GM21515 (cell line): ENCODE results near the gene TLX1.
A peak's percentile ranks its signal among the peaks of the same experiment; 100 is the strongest.
"Not testable (repeated sequence)": the region's sequence is repeated elsewhere in the genome, so short reads cannot be mapped to it uniquely, and the experiment has no call there.

ENCODE experiments used
- ATAC-seq: cut with Tn5 transposase; IDR thresholded peaks from one replicate; pipeline ENCODE4 v1.9.1; 2021; ENCODE audit not compliant: unreplicated experiment

The TLX1 gene

DNA sequence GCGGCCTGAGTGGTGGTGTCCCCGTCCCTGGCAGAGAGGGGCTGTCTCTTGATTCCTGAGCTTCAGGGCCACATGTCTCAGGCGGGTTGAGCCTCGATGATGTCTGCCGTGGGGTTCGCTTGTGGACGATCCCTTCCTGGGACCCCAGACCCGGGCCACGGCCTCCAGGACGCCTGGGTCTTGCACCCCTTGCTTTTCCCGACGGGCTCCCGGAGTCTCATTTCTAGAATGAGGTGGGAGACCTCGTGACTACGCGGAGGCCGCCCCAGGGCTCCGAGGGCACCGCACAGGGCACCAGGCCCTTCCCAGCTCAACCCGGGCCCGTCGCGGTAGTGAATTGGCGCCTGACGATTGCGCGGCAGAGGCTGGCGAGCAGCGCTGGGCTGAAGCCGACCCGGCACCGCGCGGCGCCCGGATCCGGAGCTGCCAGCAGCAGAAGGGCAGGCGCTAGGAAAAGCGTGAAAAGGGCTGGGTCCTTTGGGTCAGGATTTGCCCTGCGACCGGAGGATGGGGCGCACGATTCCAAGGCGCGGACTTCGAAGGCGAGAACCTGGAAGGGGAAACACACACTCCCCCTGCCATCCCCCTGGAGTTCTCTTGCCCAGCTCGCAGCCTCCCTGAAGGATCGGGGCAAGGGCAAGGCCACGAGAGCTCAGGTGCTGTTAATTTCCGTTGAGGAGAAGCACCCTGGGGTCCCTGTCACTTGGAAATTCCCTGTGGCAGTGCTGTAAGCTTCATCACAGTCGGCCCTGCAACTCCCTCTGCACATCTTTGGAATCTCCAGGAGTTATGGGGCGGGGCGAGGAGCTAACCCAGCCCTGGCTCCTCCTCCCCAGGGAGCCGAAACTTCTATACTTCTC is 15.5 kb downstream of the TLX1 start:
- ATAC-seq: no peak

DNA sequence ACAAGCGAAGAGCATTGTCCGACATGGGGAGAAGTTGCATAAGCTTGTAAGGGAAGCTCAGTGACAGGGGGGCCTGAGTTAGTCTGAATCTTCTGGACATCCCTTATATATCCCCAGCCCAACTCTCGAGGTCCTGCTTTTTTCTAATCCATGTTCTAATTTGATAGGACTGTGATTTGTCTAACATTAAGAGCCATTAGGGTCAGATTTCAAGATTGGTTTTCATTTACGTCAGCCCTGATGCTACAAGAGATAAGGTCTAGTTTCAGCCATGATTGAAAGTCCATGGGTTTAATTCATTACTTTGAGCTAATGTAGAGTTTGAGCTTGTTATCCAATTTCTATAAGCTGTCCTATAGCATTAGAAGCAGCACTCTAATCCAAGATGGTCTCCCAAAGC is 20.3 kb downstream of the TLX1 start:
- no peak for ATAC-seq

DNA sequence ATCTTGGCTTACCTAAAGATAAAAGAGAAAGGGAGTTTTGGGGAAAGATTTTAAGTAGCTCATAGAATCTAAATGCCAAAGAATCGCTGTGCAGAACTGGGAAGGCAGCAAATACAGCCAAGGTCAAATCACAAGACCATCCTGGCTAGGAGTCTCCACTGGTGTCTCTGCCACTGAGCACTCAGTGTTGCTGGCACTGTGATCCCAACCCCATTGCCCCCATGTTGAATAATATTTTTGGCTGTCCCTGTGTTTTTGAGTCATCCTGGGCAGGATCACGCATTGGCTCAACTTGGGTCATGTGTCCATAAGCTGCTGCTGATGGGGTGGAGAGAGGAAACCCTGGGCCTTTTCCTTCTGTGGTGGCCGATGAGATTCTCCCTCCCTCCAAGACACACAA is 21.2 kb downstream of the TLX1 start:
- ATAC-seq: no peak

DNA sequence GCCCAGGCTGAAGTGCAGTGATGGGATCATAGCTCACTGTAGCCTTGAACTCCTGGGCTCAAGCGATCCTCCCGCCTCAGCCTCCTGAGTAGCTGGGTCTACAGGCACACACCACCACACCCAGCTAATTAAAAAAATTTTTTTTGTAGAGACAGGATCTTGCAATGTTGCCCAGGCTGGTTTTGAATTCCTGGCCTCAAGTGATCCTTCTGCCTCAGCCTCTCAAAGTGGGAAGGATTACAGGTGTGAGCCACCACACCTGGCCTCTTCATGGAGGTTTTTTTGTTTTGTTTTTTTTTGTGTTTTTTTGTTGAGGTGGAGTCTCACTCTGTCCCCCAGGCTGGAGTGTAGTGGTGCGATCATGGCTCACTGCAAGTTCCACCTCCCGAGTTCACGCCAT is 23.4 kb downstream of the TLX1 start:
- not testable (repeated sequence) for ATAC-seq

DNA sequence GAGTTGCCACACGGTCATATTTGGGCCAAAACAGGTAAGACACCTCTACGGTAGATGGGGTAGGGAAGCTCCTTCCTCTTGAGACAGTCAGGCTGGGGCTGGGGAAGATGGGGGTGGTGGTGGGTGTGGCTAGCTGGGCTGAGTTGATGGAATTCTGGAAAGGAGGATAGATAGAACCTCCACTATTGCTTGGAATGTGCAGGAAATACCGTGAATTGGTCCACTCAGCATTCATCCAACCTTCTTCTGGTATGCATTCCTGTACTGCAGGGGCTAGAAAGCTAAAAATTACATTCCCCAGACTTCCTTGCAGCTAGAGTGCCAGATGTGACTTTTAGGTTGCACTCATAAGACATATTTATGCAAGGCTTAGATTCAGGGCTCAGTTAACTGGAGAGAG is 24.8 kb downstream of the TLX1 start:
- ATAC-seq: no peak

DNA sequence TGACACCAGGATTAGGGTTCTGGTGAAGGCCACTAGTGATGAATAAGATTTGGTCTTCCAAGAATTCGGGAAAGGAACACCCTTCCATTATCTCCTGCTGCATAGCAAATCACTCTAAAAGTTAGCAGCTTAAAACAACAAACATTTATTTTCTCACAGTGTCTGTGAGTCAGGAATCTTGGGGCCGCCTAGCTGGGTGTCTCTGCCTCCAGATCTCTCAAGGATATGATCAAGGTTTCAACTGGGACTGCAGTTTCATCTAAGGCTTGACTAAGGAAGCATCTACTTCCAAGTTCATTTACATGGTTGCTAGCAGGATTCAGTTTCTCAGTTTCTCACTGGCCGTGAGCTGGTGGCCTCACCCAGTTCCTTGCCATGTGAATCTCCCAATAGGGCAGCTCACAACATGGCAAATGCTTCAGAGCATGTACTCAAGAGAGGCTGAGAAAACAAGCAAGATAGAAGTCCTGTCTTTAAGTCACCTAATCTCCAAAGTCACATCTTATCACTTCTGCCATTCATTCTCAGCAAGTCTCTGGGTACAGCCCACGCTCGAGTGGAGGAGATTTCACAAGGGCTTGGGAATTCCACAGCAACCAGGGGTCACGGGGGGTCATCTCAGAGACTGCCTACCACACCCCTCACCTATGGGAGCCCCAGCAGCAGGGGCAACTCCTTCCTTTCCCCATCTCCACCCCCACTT is 26.8 kb downstream of the TLX1 start:
- ATAC-seq: no peak

DNA sequence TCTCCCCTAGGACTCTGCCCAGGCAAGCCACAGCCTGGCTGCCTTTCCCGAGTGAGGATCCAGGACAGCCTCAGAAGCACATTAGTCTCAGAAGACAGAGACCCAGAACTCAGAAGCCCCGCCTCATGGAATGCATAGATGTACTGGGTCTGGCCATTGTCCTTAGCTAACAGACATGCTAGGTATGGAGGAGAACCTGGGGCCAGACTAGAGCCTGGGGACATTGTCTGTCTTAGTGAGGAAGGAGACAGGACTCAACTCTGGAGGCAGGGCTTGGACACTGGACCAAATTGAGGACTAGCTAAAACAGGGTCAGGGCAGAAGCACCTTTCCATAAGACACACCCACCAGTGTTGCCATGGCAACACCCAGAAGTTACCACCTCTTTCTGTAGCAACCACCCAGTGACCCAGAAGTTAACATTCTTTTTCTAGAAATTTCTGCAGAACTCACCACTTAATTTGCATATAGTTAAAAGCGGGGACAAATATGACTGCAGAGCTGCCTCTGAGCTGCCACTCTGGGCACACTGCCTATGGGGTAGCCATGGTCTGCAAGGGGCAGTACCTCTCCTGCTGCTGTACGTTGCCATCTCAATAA is 27.5 kb downstream of the TLX1 start:
- no peak for ATAC-seq

DNA sequence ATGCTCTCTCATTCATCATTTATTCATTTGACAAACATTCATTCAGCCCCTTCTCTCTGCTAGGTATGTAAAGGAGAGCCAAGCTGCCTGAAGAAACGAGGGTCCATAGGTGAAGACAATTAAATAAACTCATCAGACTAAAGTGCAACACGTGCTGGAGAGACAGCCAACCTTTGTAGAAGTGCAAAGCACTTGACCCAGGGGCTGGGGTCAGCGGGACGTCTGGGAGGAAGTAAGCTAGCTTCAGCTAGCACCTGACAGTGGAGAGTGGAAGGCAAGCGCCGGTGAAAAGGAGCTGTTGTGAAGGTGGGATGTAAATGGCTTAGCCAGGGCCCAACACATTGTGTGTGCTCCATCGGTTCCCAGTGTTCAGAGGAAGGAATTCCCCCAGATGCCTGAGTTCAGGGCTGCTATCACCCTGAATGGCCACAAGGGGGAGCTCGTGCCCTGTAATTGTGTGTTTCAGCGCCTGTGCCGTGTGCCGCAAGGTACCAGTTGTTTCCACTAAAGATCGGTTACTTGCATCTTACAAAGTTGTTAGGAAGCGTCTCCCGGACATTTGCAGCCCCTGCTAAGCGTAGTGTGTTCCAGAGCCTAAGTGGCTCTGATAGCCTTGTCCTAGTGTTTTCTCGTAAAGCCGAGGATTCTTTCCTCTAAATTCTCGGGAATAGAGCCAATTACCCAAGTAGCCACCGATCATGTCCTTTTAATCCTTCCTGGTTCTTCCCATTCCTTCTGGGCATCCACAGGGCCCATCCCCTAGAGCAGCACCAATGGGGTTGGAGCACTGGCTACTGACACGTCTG is 30.6 kb downstream of the TLX1 start:
- ATAC-seq: peak; percentile 66

DNA sequence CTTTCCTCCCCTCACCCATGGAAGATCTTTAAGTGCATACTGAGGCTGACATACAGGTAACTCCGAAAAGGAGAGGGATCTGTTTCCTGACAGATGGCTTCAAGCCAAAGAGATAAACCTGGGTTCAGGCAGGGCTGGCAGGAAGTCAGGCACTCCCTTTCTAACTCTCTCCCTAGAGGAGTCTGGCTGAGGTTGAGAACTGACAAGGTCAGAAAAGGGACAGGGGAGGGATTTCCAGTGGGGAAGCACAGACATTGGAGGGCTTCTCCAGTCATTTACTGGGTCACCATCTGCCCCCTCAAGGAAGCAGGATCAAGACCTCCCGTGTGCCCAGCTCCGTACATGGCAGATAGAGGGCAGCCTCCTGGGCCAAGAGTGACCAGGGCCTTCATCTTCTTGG is 31.6 kb downstream of the TLX1 start:
- no peak for ATAC-seq

DNA sequence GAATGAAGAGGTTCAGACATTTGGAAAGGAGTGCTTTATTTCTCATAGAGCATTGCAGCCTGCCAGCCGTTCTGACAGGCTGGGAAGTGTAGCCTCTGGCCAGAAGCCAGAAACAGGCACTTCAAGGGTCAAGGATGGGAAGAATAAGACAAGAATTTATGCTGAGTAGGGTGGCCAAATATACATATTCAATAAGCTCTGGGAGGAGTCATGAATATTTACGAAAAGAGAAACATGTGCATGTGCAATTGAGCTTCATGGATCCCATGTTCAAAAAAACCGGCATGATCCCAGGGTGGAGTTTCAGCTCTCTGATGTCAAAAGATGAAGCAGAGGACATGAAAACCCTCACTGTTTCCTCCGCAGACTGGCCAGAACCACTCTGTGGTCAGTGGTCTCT is 32.9 kb downstream of the TLX1 start:
- ATAC-seq: no peak

DNA sequence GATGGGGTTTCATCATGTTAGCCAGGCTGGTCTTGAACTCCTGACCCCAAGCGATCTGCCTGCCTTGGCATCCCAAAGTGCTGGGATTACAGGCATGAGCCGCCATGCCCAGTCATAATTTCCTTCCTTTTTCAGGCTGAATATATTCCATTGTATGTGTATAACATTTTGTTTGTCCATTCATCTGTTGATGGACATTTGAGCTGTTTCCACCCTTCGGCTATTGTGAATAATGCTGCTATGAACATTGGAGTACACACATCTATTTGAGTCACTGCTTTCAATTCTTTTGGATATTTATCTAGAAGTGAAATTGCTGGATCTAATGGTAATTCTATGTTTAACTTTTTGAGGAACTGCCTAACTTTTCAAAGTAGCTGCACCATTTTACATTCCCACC is 34.6 kb downstream of the TLX1 start:
- ATAC-seq: no peak

DNA sequence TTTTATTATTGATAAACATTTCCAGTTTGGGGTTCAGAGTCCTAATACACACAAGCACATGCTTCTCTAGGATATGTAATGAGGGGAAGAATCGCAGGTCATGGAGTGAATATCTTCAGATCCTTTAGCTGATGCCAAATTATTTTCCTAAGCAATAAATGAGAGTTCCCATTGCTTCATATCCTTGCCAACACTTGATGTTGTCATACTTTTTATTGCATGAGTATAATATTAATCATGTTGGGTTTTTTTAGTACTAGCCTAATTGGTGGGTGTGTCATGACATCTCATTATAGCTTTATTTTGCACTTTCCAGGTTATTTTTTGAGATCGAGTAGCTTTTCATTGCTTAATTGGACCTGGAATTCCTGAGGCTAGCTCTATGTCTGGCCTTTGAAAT is 35.3 kb downstream of the TLX1 start:
- ATAC-seq: no peak

DNA sequence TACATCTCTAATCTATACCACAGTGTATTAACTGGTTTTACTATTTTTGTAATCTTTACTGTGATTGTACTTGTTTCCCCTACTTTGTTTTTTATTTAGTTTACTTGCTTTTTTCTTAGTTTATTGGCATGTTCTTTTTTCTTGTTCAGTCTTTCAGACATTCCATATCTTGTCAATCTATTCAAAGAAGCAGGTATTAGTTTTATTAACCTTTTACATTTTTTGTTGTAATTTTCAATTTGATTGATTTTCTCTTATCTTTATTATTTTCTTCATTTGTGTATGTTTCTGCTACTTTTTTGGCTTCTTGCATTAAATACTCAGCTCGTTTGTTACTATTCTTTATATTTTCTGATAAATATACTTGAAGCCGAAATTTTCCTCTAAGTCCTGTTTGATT is 41.6 kb downstream of the TLX1 start:
- ATAC-seq: no peak

DNA sequence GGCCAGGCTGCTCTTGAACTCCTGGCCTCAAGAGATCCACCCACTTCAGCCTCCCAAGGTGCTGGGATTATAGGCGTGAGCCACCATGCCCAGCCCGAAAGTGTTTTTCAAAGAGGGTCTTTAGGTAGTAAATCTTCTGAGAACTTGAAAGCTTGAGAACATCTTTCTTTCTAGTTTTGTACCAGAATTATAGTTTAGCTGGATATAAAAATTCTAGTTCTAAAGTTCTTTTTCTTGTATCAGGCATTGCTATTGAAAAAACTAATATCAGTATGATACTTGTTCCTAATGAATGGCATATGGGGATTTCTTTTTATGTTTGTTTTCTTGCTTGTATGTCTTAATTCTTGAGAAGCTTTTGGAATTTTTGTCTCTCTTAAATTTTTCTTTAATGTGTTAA is 43.2 kb downstream of the TLX1 start:
- ATAC-seq: no peak

DNA sequence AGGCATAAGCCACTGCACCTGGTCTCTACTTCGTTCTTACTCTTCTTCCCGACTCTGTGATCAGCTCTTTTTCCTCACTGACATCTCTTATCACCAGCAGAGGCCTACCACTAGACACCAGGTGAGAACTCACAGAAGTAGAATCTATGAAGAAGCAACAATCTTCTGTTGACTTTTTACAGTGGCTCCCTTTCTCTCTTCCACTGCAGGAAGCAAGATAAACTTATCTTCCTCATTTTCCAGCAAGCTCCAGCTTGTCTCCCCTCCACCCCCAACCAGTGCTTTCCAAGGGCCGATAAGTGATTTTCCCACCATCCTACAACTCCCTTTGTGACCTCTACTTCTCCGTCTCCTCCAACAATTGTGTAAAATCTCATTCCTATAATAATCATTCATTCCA is 45.5 kb downstream of the TLX1 start:
- no peak for ATAC-seq

DNA sequence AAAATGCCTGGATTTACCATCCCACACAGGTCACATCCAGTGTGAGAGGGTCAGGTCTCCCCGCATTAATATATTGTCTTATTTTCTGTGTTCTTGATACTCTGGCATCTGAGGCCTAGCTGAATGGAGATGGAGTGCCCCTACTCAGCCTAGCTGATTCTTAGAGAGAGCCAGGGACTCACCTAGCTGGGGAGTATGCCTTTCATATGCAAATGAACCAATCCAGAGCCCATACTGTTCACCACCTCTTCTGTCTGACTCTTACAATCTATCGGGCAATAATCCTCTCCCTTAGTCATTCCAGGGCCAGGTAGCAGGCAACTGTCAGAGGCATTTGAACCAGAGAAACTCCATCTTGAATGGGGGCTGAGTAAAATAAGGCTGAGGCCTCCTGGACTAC is 51.8 kb downstream of the TLX1 start:
- no peak for ATAC-seq

DNA sequence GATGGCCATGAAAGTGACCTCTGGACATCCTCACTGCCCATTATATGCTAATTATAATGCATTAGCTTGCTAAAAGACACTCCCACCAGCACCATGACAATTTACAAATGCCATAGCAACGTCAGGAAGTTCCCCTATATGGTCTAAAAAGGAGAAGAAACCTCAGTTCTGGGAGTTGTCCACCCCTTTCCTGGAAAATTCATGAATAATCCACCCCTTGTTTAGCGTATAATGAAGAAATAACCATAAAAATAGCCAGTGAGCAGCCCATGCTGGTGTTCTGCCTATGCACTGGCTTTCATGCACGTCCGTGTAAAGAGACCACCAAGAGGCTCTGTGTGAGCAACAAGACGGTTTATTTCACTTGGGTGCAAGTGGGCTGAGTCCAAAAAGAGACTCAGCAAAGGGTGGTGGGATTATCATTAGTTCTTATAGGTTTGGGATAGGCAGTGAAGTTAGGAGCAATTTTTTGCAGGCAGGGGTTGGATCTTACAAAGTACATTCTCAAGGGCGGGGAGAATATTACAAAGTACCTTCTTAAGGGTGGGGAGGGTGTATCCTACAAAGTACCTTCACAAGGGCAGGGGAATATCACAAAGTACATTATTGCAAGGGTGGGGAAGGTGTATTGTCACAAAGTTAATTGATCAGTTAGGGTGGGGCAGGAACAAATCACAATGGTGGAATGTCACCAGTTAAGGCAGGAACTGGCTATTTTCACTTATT is 52.5 kb downstream of the TLX1 start:
- ATAC-seq: no peak
